Testis (tissue), 3 donors: Measurements from ENCODE around the gene HSD17B1. TPM values are rescaled to one million over a fixed set of nuclear protein-coding genes. Genes with fewer than 3 reads are reported as not detected.

Source experiments
- DNase-seq: peaks from one replicate; pipeline ENCODE4 v3.0.0-alpha.2; 2019
- H3K27ac ChIP-seq, 2 donors: fragments of 200-600 bp; sonication (generic); one replicate each; pipeline ENCODE4 v1.5.1; 2019
- H3K27me3 ChIP-seq: fragments of 200-600 bp; sonication (generic); one replicate; pipeline ENCODE4 v1.5.1; 2019
- H3K36me3 ChIP-seq: fragments of 200-600 bp; sonication (generic); one replicate; pipeline ENCODE4 v1.5.1; 2017; ENCODE audit warnings: low read depth; ENCODE audit errors: missing control alignments
- H3K4me1 ChIP-seq: fragments of 200-600 bp; sonication (generic); one replicate; pipeline ENCODE4 v1.5.1; 2019
- H3K4me3 ChIP-seq, 2 donors: fragments of 200-600 bp; sonication (generic); one replicate each; pipeline ENCODE4 v1.5.1; 2017 to 2019
- H3K9me3 ChIP-seq: fragments of 200-600 bp; sonication (generic); one replicate; pipeline ENCODE4 v1.5.1; 2017
- CTCF ChIP-seq, 3 experiments: fragments of 450-650 bp in 2 of 3; fragments of 200-600 bp in 1 of 3; sonication (generic) in 1 of 3; IDR thresholded peaks; one replicate each; pipeline ENCODE4 v1.5.1; 2016 to 2019; ENCODE audit warnings: antibody characterized with exemption in 3 of 3, mild to moderate bottlenecking in 2 of 3, moderate library complexity in 1 of 3
- POLR2A ChIP-seq: fragments of 450-650 bp; IDR thresholded peaks from one replicate; pipeline ENCODE4 v1.6.1; 2017; ENCODE audit warnings: antibody characterized with exemption, mild to moderate bottlenecking, moderate library complexity
- WGBS, 2 donors: methylation state at CpG; one replicate each; pipeline ENCODE4 v1.1.5; 2018; 5-methylcytosine and 5-hydroxymethylcytosine counted together
- intact Hi-C: fragments of 100-400 bp; cut with DNase I; formaldehyde crosslinking; loops from one replicate; pipeline ENCODE4 v1.15.1; 2023; ENCODE audit warnings: low total_unique reads
- polyA plus RNA-seq: library from polyadenylated mRNA; stranded (reverse); fragments of 350-450 nt; fragmentation: Illumina TruSeq; extraction: RNeasy Lipid Tissue Mini Kit (QIAGEN cat#74804); gene quantifications from one replicate; pipeline ENCODE4 v1.2.3, GENCODE V29; 2014; ENCODE audit warnings: low read depth, low replicate concordance; ENCODE audit not compliant: insufficient read depth
- total RNA-seq, 2 donors: library from RNA; depleted of rRNA; stranded (reverse); fragments of >200 nt; gene quantifications; one replicate each; pipeline ENCODE4 v1.2.3, GENCODE V29; 2016

Gene HSD17B1
- total and polyA plus RNA-seq, 3 donors from 2014 or later, result 7.1 to 14.4 (median 13.8) TPM

DNA sequence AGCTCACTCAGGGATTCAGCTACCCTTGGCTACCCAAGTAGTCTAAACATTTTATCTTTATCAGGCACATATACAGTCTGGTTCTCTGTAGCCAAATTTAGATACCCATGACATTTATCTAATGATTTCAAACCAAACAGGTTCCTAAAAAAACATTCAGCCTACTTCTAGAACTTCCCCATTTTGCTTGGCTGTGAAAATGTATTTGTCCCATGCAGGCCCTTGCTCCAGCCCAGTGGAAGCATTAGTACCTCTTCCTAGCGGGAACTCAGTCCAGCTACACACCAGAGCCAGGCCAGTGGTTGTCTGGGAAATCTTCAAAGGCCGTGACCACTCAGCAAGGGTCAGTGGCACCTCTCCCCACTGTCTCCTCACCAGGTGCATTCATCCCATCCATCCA is 42.9 kb upstream of the HSD17B1 start:
- Histone ChIP-seq H3K4me3 (no peak overlapping the region), H3K9me3 (no peaks in the 10 kb centered on the region), H3K27ac (no peak overlapping the region), H3K36me3 (no peaks in the 10 kb centered on the region), H3K27me3 (no peaks in the 10 kb centered on the region), H3K4me1 (peaks cover 38% of the 10 kb centered on the region)
- TF ChIP-seq POLR2A, result no peak
- DNase-seq, result no peak
- 82% methylated on average over 2 of the region's 2 CpGs; no CpG with 5 or more reads in 1 of the 2 donors for WGBS, 2 donors
- intact Hi-C loops, result no loop called here

DNA sequence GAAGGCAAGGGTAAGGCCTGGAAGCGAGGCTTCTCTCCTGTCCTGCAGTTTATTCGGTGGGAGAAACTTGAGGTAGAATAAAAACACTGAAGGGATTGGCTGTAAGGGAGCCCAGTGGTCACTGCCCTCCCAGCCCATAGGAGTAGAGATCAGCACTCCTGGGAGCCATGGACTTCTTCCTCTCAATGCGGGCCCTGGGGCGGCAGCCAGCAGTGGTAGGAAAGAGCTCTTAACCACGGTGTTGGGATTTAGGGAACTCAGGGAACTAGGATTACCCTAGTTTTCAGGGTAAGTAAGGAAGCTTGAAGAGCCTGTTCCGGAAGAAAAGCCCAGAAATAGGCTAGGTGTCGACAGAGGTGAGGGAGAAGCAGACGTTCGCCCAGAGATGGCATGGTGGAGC is 40.5 kb upstream of the HSD17B1 start:
- no peak for DNase-seq
- 67 to 77% methylated on average over 9 of the region's 9 CpGs for WGBS, 2 donors
- no peak overlapping the region for H3K4me3 ChIP-seq
- peak overlapping the region; percentile 76 to 93 for H3K27ac ChIP-seq
- H3K9me3 ChIP-seq, result no peaks in the 10 kb centered on the region
- no peaks in the 10 kb centered on the region for H3K36me3 ChIP-seq
- no peak for TF ChIP-seq CTCF (IDR thresholded peaks at IDR 0.05)
- no peak for TF ChIP-seq POLR2A
- no peaks in the 10 kb centered on the region for H3K27me3 ChIP-seq
- intact Hi-C loops, result no loop called here
- H3K4me1 ChIP-seq, result peaks cover 49% of the 10 kb centered on the region

- Histone ChIP-seq H3K36me3 (no peaks in the 10 kb centered on the region), H3K4me3 (no peak overlapping the region), H3K4me1 (peaks cover 54% of the 10 kb centered on the region), H3K27ac (peak overlapping the region; percentile 76 to 93), H3K9me3 (no peaks in the 10 kb centered on the region), H3K27me3 (no peaks in the 10 kb centered on the region)
- intact Hi-C loops, result no loop called here
- TF ChIP-seq CTCF (IDR thresholded peaks at IDR 0.05), result no peak
- no peak for TF ChIP-seq POLR2A
- no peak for DNase-seq
- 53 to 58% methylated on average over 6 of the region's 6 CpGs for WGBS, 2 donors
These were observed 39.9 kb upstream of the HSD17B1 start for GRCh38 chr17:42512733-42513251.

GRCh38 chr17:42513686-42514085 is 39.0 kb upstream of the HSD17B1 start:
- H3K4me3 ChIP-seq, result no peak overlapping the region
- 91 to 97% methylated on average over 11 of the region's 11 CpGs for WGBS, 2 donors
- peaks cover 63% of the 10 kb centered on the region for H3K4me1 ChIP-seq
- H3K36me3 ChIP-seq, result no peaks in the 10 kb centered on the region
- intact Hi-C loops, result no loop called here
- no peak for DNase-seq
- TF ChIP-seq CTCF (IDR thresholded peaks at IDR 0.05) (no peak), POLR2A (no peak)
- H3K9me3 ChIP-seq, result no peaks in the 10 kb centered on the region
- no peaks in the 10 kb centered on the region for H3K27me3 ChIP-seq
- peak overlapping the region; percentile 71 to 93 for H3K27ac ChIP-seq

GRCh38 chr17:42514279-42514678 is 38.4 kb upstream of the HSD17B1 start:
- intact Hi-C loops, result no loop called here
- Histone ChIP-seq H3K36me3 (no peaks in the 10 kb centered on the region), H3K4me1 (peaks cover 69% of the 10 kb centered on the region), H3K27ac (peak overlapping the region; percentile 71 to 93), H3K27me3 (no peaks in the 10 kb centered on the region), H3K4me3 (no peak overlapping the region), H3K9me3 (no peaks in the 10 kb centered on the region)
- no peak for DNase-seq
- 70 to 78% methylated on average over 8 to 11 of the region's 11 CpGs for WGBS, 2 donors
- TF ChIP-seq POLR2A (no peak), CTCF (IDR thresholded peaks at IDR 0.05) (no peak)
